Nephron (organoid): ENCODE data around the gene CISD3.

ENCODE experiments used
- H3K27ac Mint-ChIP-seq, 3 experiments: 2 replicates each; pipeline ENCODE4 v1.8.0; 2020; ENCODE audit warnings: mixed read lengths in 3 of 3, mild to moderate bottlenecking in 2 of 3, moderate library complexity in 1 of 3
- H3K27me3 Mint-ChIP-seq: 2 replicates; pipeline ENCODE4 v1.8.0; 2021; ENCODE audit warnings: low read depth, mild to moderate bottlenecking, moderate library complexity, mixed read lengths
- H3K36me3 Mint-ChIP-seq: 2 replicates; pipeline ENCODE4 v1.8.0; 2020; ENCODE audit warnings: low read depth, mixed read lengths
- H3K4me1 Mint-ChIP-seq: 2 replicates; pipeline ENCODE4 v1.8.0; 2020; ENCODE audit warnings: mixed read lengths
- H3K4me3 Mint-ChIP-seq, 3 experiments: 2 replicates each; pipeline ENCODE4 v1.8.0; 2020; ENCODE audit warnings: mild to moderate bottlenecking in 3 of 3, mixed read lengths in 3 of 3, moderate library complexity in 2 of 3
- H3K9me3 Mint-ChIP-seq: 2 replicates; pipeline ENCODE4 v1.8.0; 2020; ENCODE audit warnings: mixed read lengths
- CTCF ChIP-seq, 3 experiments: fragments of 200-600 bp; sonication (generic); IDR thresholded peaks; one replicate each; pipeline ENCODE4 v1.5.0; 2021; ENCODE audit warnings: antibody characterized with exemption in 3 of 3; ENCODE audit not compliant: unreplicated experiment in 3 of 3

The CISD3 gene

DNA sequence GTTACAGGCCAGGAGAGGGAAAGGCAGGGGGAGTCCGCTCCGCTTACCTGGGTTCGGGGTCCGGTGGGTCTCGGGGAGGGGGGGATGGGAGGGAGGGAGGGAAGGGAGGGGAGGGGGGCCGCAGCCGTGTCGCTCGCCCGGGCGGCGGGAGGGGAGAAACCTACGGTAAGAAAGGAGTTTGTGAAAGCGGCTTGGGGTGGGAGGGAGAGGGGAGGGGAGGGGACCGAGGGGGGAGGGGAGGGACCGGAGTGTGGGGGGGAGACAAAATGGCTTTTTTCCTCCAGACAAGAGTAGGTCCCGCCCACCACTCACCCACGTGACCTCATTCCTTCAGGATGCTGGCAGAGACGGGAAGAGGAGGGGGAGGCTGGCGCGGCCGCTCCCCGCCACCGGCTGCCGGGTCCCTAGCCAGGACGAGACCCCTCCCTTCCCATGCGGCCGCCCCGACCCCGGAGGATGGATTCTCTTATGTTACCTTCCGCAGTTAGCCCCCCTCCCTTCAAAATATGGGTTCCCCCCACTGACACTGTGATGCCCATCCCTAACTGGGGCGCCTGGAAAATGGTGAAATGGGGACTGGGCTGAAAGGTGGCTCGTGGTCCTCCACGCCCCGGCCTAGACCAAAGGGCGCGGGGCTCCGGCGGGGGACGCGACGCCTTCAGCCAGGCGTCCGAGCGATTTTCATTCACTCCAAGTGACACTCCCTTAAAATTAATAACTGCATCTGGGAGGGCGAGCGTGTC is 18.2 kb downstream of the CISD3 start, which contains the start of gene PCGF2:
TSS of gene PCGF2 (minus strand) at position 188 of the 743 bp plus-strand sequence. CDS start 7,934 bp downstream, outside the sequence.
- H3K27me3 Mint-ChIP-seq = no peaks in the 10 kb centered on the region
- peak within 1 kb of the TSS; percentile 26 to 94 (median 80) for H3K27ac Mint-ChIP-seq
- H3K9me3 Mint-ChIP-seq = no peaks in the 10 kb centered on the region
- H3K4me1 Mint-ChIP-seq = peaks cover 44% of the 10 kb centered on the region
- H3K4me3 Mint-ChIP-seq = peak within 1 kb of the TSS; percentile 93 to 95 (median 93)
- H3K36me3 Mint-ChIP-seq = peaks cover 7% of the 10 kb centered on the region
- no peak for TF ChIP-seq CTCF (IDR thresholded peaks at IDR 0.05; ENCODE audit: unreplicated experiment in 3 of 3)

DNA sequence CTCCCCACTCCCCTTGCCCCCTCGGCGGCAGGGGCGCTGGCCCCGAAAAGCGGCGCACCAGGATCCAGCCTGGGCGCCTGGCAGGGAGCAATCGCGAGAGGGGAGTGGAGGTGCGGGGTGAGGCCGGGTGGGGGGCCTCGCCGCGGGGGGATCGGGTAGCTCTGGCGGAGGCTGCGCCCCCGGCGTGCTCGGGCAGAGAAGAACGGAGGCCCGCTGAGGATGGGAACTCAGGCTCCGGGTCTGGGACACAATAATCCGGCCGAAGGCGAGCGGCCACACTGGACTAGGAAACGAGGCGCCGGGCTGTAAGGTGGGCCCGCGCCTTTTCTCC is 18.7 kb downstream of the CISD3 start:
- TF ChIP-seq CTCF (IDR thresholded peaks at IDR 0.05; ENCODE audit: unreplicated experiment in 3 of 3) = no peak
- Mint-ChIP-seq H3K4me1 (peaks cover 42% of the 10 kb centered on the region), H3K27ac (no peak overlapping the region), H3K4me3 (peak overlapping the region; percentile 81 to 93 (median 93)), H3K36me3 (peaks cover 10% of the 10 kb centered on the region), H3K27me3 (no peaks in the 10 kb centered on the region), H3K9me3 (no peaks in the 10 kb centered on the region)

DNA sequence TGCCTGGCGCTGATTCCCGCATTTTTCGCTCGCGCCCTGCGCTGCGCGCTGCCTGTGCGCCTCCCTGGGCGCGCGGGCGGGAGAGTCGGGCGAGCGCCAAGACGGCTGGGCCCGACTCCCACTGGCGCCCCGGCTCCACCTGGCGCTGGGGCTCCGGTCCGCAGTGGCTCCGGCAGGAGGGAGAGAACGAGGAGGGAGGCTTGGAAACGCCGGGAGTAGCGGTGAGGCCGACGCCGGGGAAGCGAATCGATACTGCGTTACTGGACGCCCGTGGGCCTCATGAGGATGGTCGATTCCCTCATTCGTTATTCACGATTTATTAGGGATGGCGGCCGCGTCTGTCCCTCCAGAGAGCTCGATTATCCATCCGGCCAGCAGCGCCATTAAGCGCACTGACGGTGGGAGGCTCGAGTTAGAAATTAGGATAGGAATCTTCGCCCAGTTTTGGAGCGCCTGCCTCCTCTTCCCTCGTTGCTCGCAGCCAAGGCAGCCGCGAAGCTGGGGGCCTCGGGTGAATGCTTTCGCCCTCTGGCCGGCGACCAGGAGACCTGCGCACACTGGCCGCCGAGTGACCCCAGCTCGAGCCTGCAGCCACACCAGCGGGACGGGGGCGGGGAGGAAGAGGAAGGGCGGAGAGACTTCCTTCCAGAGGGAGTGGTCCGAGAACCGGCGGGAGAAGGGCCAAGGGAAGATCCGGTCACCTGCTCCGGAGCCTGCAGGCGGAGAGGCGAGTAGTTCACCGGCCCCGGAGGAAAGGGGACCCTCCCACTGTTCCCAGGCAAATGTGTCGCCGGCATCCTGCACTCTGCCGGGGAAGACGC is 19.3 kb downstream of the CISD3 start:
- TF ChIP-seq CTCF (IDR thresholded peaks at IDR 0.05; ENCODE audit: unreplicated experiment in 3 of 3) = no peak
- Mint-ChIP-seq H3K9me3 (no peaks in the 10 kb centered on the region), H3K4me1 (peaks cover 38% of the 10 kb centered on the region), H3K27ac (peak overlapping the region; percentile 36 to 80 (median 55)), H3K4me3 (peak overlapping the region; percentile 93 to 95 (median 93)), H3K27me3 (no peaks in the 10 kb centered on the region), H3K36me3 (peaks cover 11% of the 10 kb centered on the region)

GRCh38 chr17:38750044-38750311 is 19.8 kb downstream of the CISD3 start:
- Mint-ChIP-seq H3K27me3 (no peaks in the 10 kb centered on the region), H3K27ac (peak overlapping the region; percentile 36 to 80 (median 55)), H3K36me3 (peaks cover 15% of the 10 kb centered on the region), H3K4me3 (peak overlapping the region; percentile 93 to 95 (median 93)), H3K9me3 (no peaks in the 10 kb centered on the region), H3K4me1 (peaks cover 33% of the 10 kb centered on the region)
- TF ChIP-seq CTCF (IDR thresholded peaks at IDR 0.05; ENCODE audit: unreplicated experiment in 3 of 3) = no peak

- TF ChIP-seq CTCF (IDR thresholded peaks at IDR 0.05; ENCODE audit: unreplicated experiment in 3 of 3) = no peak
- Mint-ChIP-seq H3K27me3 (no peaks in the 10 kb centered on the region), H3K4me3 (peak overlapping the region; percentile 93 to 95 (median 93))
Observed at GRCh38 chr17:38750312-38751121, 20.4 kb downstream of the CISD3 start.

More at GRCh38 chr17:38750312-38751121, 20.4 kb downstream of the CISD3 start:
- no peaks in the 10 kb centered on the region for H3K9me3 Mint-ChIP-seq
- peaks cover 32% of the 10 kb centered on the region for H3K4me1 Mint-ChIP-seq
- peak overlapping the region; percentile 36 to 80 (median 55) for H3K27ac Mint-ChIP-seq
- peaks cover 15% of the 10 kb centered on the region for H3K36me3 Mint-ChIP-seq
